Astrocyte (in vitro differentiated cells and primary cell): ENCODE results near the gene ZNF837. TPM values are rescaled to one million over a fixed set of nuclear protein-coding genes. Genes with fewer than 3 reads are reported as not detected.

Source experiments
- DNase-seq: peaks from one replicate; pipeline ENCODE4 v3.0.0-alpha.2; 2010; ENCODE audit warnings: low read depth
- FAIRE-seq: peaks from 2 replicates; lab custom pipeline; 2011; peaks lifted over from hg19 to GRCh38; lab: Jason Lieb, UNC
- H2AFZ ChIP-seq: 2 replicates; pipeline ENCODE4 v1.6.0; 2012; ENCODE audit warnings: low read depth, low read length, inconsistent platforms
- H3K27ac ChIP-seq: 2 replicates; pipeline ENCODE4 v1.5.1; 2011; ENCODE audit warnings: low read depth, low read length, inconsistent platforms
- H3K27me3 ChIP-seq: 2 replicates; pipeline ENCODE4 v1.6.0; 2011; ENCODE audit warnings: low read length, inconsistent platforms; ENCODE audit not compliant: insufficient read depth
- H3K36me3 ChIP-seq: 2 replicates; pipeline ENCODE4 v1.5.1; 2011; ENCODE audit warnings: low read length, inconsistent platforms; ENCODE audit not compliant: insufficient read depth
- H3K4me1 ChIP-seq: 2 replicates; pipeline ENCODE4 v1.5.1; 2011; ENCODE audit warnings: low read length, inconsistent platforms; ENCODE audit not compliant: insufficient read depth
- H3K4me2 ChIP-seq: 2 replicates; pipeline ENCODE4 v1.6.0; 2012; ENCODE audit warnings: low read length, inconsistent platforms
- H3K4me3 ChIP-seq: 2 replicates; pipeline ENCODE4 v1.5.1; 2011; ENCODE audit warnings: low read depth, mild to moderate bottlenecking, low read length, inconsistent platforms; ENCODE audit not compliant: insufficient read depth
- H3K79me2 ChIP-seq: 2 replicates; pipeline ENCODE4 v1.6.0; 2012; ENCODE audit warnings: mild to moderate bottlenecking, low read length, inconsistent platforms; ENCODE audit not compliant: insufficient read depth
- H3K9ac ChIP-seq: 2 replicates; pipeline ENCODE4 v1.6.0; 2012; ENCODE audit warnings: mild to moderate bottlenecking, low read length, inconsistent platforms
- H3K9me3 ChIP-seq: 2 replicates; pipeline ENCODE4 v1.5.1; 2012; ENCODE audit warnings: low read depth, mild to moderate bottlenecking, low read length, inconsistent platforms; ENCODE audit not compliant: insufficient read depth
- H4K20me1 ChIP-seq: 2 replicates; pipeline ENCODE4 v1.6.0; 2012; ENCODE audit warnings: low read length, inconsistent platforms; ENCODE audit not compliant: insufficient read depth
- H3K27ac Mint-ChIP-seq: one replicate; pipeline ENCODE4 v1.8.0; 2021; ENCODE audit warnings: mild to moderate bottlenecking, mixed read lengths; ENCODE audit not compliant: unreplicated experiment
- H3K27me3 Mint-ChIP-seq: one replicate; pipeline ENCODE4 v1.8.0; 2021; ENCODE audit warnings: low read depth, mixed read lengths; ENCODE audit not compliant: unreplicated experiment
- H3K36me3 Mint-ChIP-seq: one replicate; pipeline ENCODE4 v1.8.0; 2021; ENCODE audit warnings: low read depth, mixed read lengths; ENCODE audit not compliant: unreplicated experiment
- H3K4me1 Mint-ChIP-seq: one replicate; pipeline ENCODE4 v1.8.0; 2021; ENCODE audit warnings: low read depth, mixed read lengths; ENCODE audit not compliant: unreplicated experiment
- H3K4me3 Mint-ChIP-seq: one replicate; pipeline ENCODE4 v1.8.0; 2021; ENCODE audit warnings: mild to moderate bottlenecking, moderate library complexity, mixed read lengths; ENCODE audit not compliant: unreplicated experiment
- H3K9me3 Mint-ChIP-seq: one replicate; pipeline ENCODE4 v1.8.0; 2021; ENCODE audit warnings: mild to moderate bottlenecking, mixed read lengths; ENCODE audit not compliant: unreplicated experiment
- CTCF ChIP-seq: IDR thresholded peaks from 2 replicates; pipeline ENCODE4 v1.5.1; 2011; ENCODE audit warnings: low read depth, mild to moderate bottlenecking, inconsistent platforms, low read length, moderate library complexity; ENCODE audit not compliant: insufficient read depth
- EZH2 ChIP-seq: IDR thresholded peaks from 2 replicates; pipeline ENCODE4 v1.6.1; 2012; ENCODE audit warnings: mild to moderate bottlenecking, low read length, inconsistent platforms; ENCODE audit not compliant: insufficient read depth
- total RNA-seq: library from RNA; stranded (reverse); gene quantifications from 2 replicates; pipeline ENCODE4 v1.2.1, GENCODE V29; 2021

The ZNF837 gene
- total RNA-seq, 1 donor from 2014 or later, result 2.4 TPM

GRCh38 chr19:58367698-58368454, 13.0 kb downstream of the ZNF837 start:
- Histone ChIP-seq H3K27ac (no peak overlapping the region), H4K20me1 (no peaks in the 10 kb centered on the region), H3K27me3 (no peaks in the 10 kb centered on the region), H3K9me3 (peaks cover 3% of the 10 kb centered on the region), H3K79me2 (no peaks in the 10 kb centered on the region), H3K36me3 (no peaks in the 10 kb centered on the region), H2AFZ (no peak overlapping the region), H3K4me1 (no peaks in the 10 kb centered on the region), H3K4me2 (no peak overlapping the region), H3K4me3 (no peak overlapping the region), H3K9ac (no peak overlapping the region)
- TF ChIP-seq CTCF (no peak), EZH2 (no peak)
- DNase-seq (no peak), FAIRE-seq (no peak)
- no peak overlapping the region for H3K4me3 Mint-ChIP-seq
- H3K4me1 Mint-ChIP-seq, result peaks cover 1% of the 10 kb centered on the region
- no peaks in the 10 kb centered on the region for H3K27me3 Mint-ChIP-seq
- peaks cover 6% of the 10 kb centered on the region for H3K36me3 Mint-ChIP-seq
- peaks cover 2% of the 10 kb centered on the region for H3K9me3 Mint-ChIP-seq
- H3K27ac Mint-ChIP-seq, result no peak overlapping the region

- Histone ChIP-seq H3K4me1 (peaks cover 2% of the 10 kb centered on the region), H3K4me2 (no peak overlapping the region), H3K27ac (no peak overlapping the region), H3K36me3 (no peaks in the 10 kb centered on the region), H2AFZ (no peak overlapping the region), H3K9me3 (peaks cover 3% of the 10 kb centered on the region), H3K4me3 (no peak overlapping the region), H3K79me2 (no peaks in the 10 kb centered on the region), H3K27me3 (no peaks in the 10 kb centered on the region), H3K9ac (no peak overlapping the region), H4K20me1 (no peaks in the 10 kb centered on the region)
- FAIRE-seq, result no peak
- Mint-ChIP-seq H3K27ac (no peak overlapping the region), H3K9me3 (peaks cover 2% of the 10 kb centered on the region), H3K4me1 (peaks cover 1% of the 10 kb centered on the region), H3K4me3 (no peak overlapping the region), H3K36me3 (peaks cover 8% of the 10 kb centered on the region), H3K27me3 (no peaks in the 10 kb centered on the region)
- DNase-seq, result no peak
- TF ChIP-seq EZH2 (no peak), CTCF (no peak)
Measured at GRCh38 chr19:58366585-58367430, 14.0 kb downstream of the ZNF837 start.
